OCI-LY7 (cell line): Measurements from ENCODE around the gene INSR. TPM values are rescaled to one million over a fixed set of nuclear protein-coding genes. Genes with fewer than 3 reads are reported as not detected.
"Not testable (repeated sequence)": the region's sequence is repeated elsewhere in the genome, so short reads cannot be mapped to it uniquely, and the experiment has no call there.

Experiments
- BruUV-seq: library from RNA; stranded (reverse); fragments of 400-500 nt; replicated peaks from 2 replicates; lab custom pipeline; 2021; lab: Mats Ljungman, UMichigan
- CTCF ChIA-PET: fragments of 300-600 bp; sonication (Branson Sonifier 250); formaldehyde crosslinking; loops from one replicate; lab custom pipeline; 2022; ENCODE audit warnings: antibody characterized with exemption; ENCODE audit not compliant: unreplicated experiment; lab: Charles Lee
- POLR2A ChIA-PET: fragments of 300-600 bp; sonication (Branson Sonifier 250); formaldehyde crosslinking; loops from one replicate; lab custom pipeline; 2022; ENCODE audit warnings: antibody characterized with exemption; lab: Charles Lee
- DNase-seq: peaks from one replicate; pipeline ENCODE4 v3.0.0-alpha.2; 2015; ENCODE audit warnings: low spot score
- H2AFZ ChIP-seq: fragments of 200-600 bp; sonication (generic), shearing (Covaris generic); 2 replicates; pipeline ENCODE4 v1.6.1; 2014; ENCODE audit warnings: mild to moderate bottlenecking, antibody characterized with exemption, low read length, moderate library complexity
- H3K27ac ChIP-seq: fragments of 200-600 bp; sonication (generic); 2 replicates; pipeline ENCODE4 v1.5.1; 2014; ENCODE audit warnings: mixed run types, low read depth, mild to moderate bottlenecking, moderate library complexity, low read length, inconsistent platforms; ENCODE audit not compliant: poor library complexity, severe bottlenecking
- H3K36me3 ChIP-seq: fragments of 200-600 bp; sonication (generic); 2 replicates; pipeline ENCODE4 v1.6.1; 2014; ENCODE audit warnings: mild to moderate bottlenecking, antibody characterized with exemption, low read length, moderate library complexity, mixed read lengths; ENCODE audit not compliant: insufficient read depth
- H3K4me1 ChIP-seq: fragments of 200-600 bp; sonication (generic); 2 replicates; pipeline ENCODE4 v1.5.1; 2014; ENCODE audit warnings: mild to moderate bottlenecking, low read length; ENCODE audit not compliant: insufficient read depth, poor library complexity, severe bottlenecking
- H3K4me2 ChIP-seq: fragments of 200-600 bp; sonication (generic); 2 replicates; pipeline ENCODE4 v1.6.1; 2014; ENCODE audit warnings: mild to moderate bottlenecking, low read length
- H3K4me3 ChIP-seq: fragments of 200-600 bp; sonication (generic); 2 replicates; pipeline ENCODE4 v1.5.1; 2014; ENCODE audit warnings: mild to moderate bottlenecking, low read depth, low read length; ENCODE audit not compliant: poor library complexity, severe bottlenecking
- H3K79me2 ChIP-seq: fragments of 200-600 bp; sonication (generic); 2 replicates; pipeline ENCODE4 v1.6.1; 2016; ENCODE audit warnings: low read depth, mild to moderate bottlenecking, low read length, moderate library complexity, mixed read lengths; ENCODE audit not compliant: insufficient read depth
- H3K9me2 ChIP-seq: fragments of 200-600 bp; sonication (generic); 2 replicates; pipeline ENCODE4 v1.6.1; 2016; ENCODE audit warnings: mild to moderate bottlenecking, low read length, mixed read lengths; ENCODE audit not compliant: insufficient read depth
- H3K9me3 ChIP-seq: fragments of 200-600 bp; sonication (generic); 2 replicates; pipeline ENCODE4 v1.6.1; 2014; ENCODE audit warnings: mild to moderate bottlenecking, mixed run types, low read length, mixed read lengths
- H4K20me1 ChIP-seq: fragments of 200-600 bp; sonication (generic); 2 replicates; pipeline ENCODE4 v1.6.1; 2014; ENCODE audit warnings: mild to moderate bottlenecking, antibody characterized with exemption, low read length, moderate library complexity, mixed read lengths; ENCODE audit not compliant: insufficient read depth
- CTCF ChIP-seq: fragments of 200-600 bp; sonication (generic); conservative IDR thresholded peaks from 2 replicates; pipeline ENCODE4 v1.5.1; 2014; ENCODE audit warnings: mild to moderate bottlenecking, antibody characterized with exemption, low read length, moderate library complexity, mixed read lengths
- EZH2phosphoT487 ChIP-seq: fragments of 200-600 bp; sonication (generic); IDR thresholded peaks from 2 replicates; pipeline ENCODE4 v1.6.1; 2018; ENCODE audit warnings: low read depth, borderline replicate concordance, mild to moderate bottlenecking, mixed run types, antibody characterized with exemption, low read length, moderate library complexity, mixed read lengths
- intact Hi-C: fragments of 100-400 bp; cut with micrococcal nuclease; formaldehyde crosslinking; loops from one replicate; pipeline ENCODE4 v1.10.0; 2022; ENCODE audit not compliant: unreplicated experiment
- total RNA-seq, 2 experiments: library from RNA; depleted of rRNA in 1 of 2; stranded (reverse); fragments of >200 nt in 1 of 2; shearing (Covaris generic) in 1 of 2; gene quantifications; 2 replicates each; pipeline ENCODE4 v1.2.3, GENCODE V29; 2014 to 2022

INSR gene
- total RNA-seq, 2 experiments from 2014 or later: 57.7 to 74.0 TPM

- intact Hi-C loops: no loop called here
- Histone ChIP-seq H2AFZ (no peak overlapping the region), H4K20me1 (no peaks in the 10 kb centered on the region), H3K4me1 (no peaks in the 10 kb centered on the region), H3K79me2 (no peaks in the 10 kb centered on the region), H3K9me2 (no peaks in the 10 kb centered on the region), H3K4me3 (no peak overlapping the region), H3K9me3 (no peaks in the 10 kb centered on the region), H3K27ac (no peak overlapping the region), H3K36me3 (peaks cover 32% of the 10 kb centered on the region), H3K4me2 (no peak overlapping the region)
- DNase-seq: peak; percentile 13
- POLR2A ChIA-PET: interaction anchor here (0.6 kb wide), 1 partner anchor 138 kb away, joined by 3 read pairs; no protein-coding TSS in a partner anchor
- CTCF ChIA-PET: no interaction called here
- no TSS peak for BruUV-seq
- TF ChIP-seq EZH2phosphoT487 (no peak), CTCF (no peak)
These were observed 141.6 kb downstream of the INSR start for GRCh38 chr19:7152568-7152967.

GRCh38 chr19:7149956-7150705 lies 144.1 kb downstream of the INSR start:
- Histone ChIP-seq H3K79me2 (no peaks in the 10 kb centered on the region), H3K4me1 (no peaks in the 10 kb centered on the region), H3K9me3 (peaks cover 11% of the 10 kb centered on the region; the same call in 1 of the 2 replicates), H3K27ac (no peak overlapping the region), H3K36me3 (peaks cover 52% of the 10 kb centered on the region), H4K20me1 (no peaks in the 10 kb centered on the region), H3K9me2 (no peaks in the 10 kb centered on the region), H2AFZ (no peak overlapping the region), H3K4me2 (no peak overlapping the region), H3K4me3 (no peak overlapping the region)
- DNase-seq: no peak
- CTCF ChIA-PET: no interaction called here
- TF ChIP-seq EZH2phosphoT487 (no peak), CTCF (no peak)
- intact Hi-C loops: loop anchor here (1.0 to 2.0 kb wide), 4 partner anchors 49 to 191 kb away; partner anchors contain the start of gene INSR
- no TSS peak for BruUV-seq
- POLR2A ChIA-PET: interaction anchor here (0.6 kb wide), 1 partner anchor 33 kb away, joined by 4 read pairs; no protein-coding TSS in a partner anchor

GRCh38 chr19:7147119-7147675 lies 147.0 kb downstream of the INSR start:
- H3K4me3 ChIP-seq, H3K27ac ChIP-seq, H3K79me2 ChIP-seq, H3K4me1 ChIP-seq, CTCF ChIA-PET, DNase-seq, H3K4me2 ChIP-seq, H3K9me2 ChIP-seq, POLR2A ChIA-PET, BruUV-seq, intact Hi-C loops, H2AFZ ChIP-seq, H4K20me1 ChIP-seq: not testable (repeated sequence)
- Histone ChIP-seq H3K36me3 (peaks cover 56% of the 10 kb centered on the region), H3K9me3 (peaks cover 11% of the 10 kb centered on the region; the same call in 1 of the 2 replicates)

- H3K79me2 ChIP-seq, intact Hi-C loops, POLR2A ChIA-PET, BruUV-seq, H3K27ac ChIP-seq, H3K4me2 ChIP-seq, H2AFZ ChIP-seq, CTCF ChIA-PET, H3K4me3 ChIP-seq, H3K4me1 ChIP-seq, H4K20me1 ChIP-seq, H3K9me2 ChIP-seq, DNase-seq: not testable (repeated sequence)
- peaks cover 62% of the 10 kb centered on the region for H3K36me3 ChIP-seq
- peaks cover 20% of the 10 kb centered on the region; the same call in 1 of the 2 replicates for H3K9me3 ChIP-seq
These were observed 148.1 kb downstream of the INSR start for GRCh38 chr19:7146086-7146485.
